GM20000 (cell line): ENCODE data around the gene TMEM178B.

Source experiments
- DNase-seq: peaks from one replicate; pipeline ENCODE4 v3.0.0; 2012; ENCODE audit warnings: low spot score
- CTCF ChIP-seq: IDR thresholded peaks from 2 replicates; pipeline ENCODE4 v1.5.1; 2012; ENCODE audit warnings: mild to moderate bottlenecking, control low read depth; ENCODE audit errors: extremely low read depth, missing control alignments

The TMEM178B gene

GRCh38 chr7:141128931-141129330 lies 55.1 kb downstream of the TMEM178B start:
- DNase-seq = no peak
- no peak for TF ChIP-seq CTCF

GRCh38 chr7:141132671-141133070 lies 58.8 kb downstream of the TMEM178B start:
- no peak for TF ChIP-seq CTCF
- no peak for DNase-seq

GRCh38 chr7:141133646-141134045 lies 59.8 kb downstream of the TMEM178B start:
- TF ChIP-seq CTCF = no peak
- no peak for DNase-seq

DNA sequence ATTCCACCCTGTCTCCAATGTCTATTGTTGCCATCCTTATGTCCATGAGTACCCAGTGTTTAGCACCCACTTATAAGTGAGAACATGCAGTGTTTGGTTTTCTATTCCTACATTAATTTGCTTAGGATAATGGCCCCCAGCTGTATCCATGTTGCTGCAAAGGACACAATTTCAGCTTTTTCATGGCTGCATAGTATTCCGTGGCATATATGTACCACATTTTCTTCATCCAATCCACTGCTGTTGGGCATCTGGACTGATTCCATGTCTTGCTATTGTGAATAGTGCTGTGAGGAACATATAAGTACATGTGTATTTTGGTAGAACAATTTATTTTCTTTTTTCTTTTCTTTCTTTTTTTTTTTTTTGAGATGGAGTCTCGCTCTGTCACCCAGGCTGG lies 68.2 kb downstream of the TMEM178B start:
- TF ChIP-seq CTCF = no peak

DNA sequence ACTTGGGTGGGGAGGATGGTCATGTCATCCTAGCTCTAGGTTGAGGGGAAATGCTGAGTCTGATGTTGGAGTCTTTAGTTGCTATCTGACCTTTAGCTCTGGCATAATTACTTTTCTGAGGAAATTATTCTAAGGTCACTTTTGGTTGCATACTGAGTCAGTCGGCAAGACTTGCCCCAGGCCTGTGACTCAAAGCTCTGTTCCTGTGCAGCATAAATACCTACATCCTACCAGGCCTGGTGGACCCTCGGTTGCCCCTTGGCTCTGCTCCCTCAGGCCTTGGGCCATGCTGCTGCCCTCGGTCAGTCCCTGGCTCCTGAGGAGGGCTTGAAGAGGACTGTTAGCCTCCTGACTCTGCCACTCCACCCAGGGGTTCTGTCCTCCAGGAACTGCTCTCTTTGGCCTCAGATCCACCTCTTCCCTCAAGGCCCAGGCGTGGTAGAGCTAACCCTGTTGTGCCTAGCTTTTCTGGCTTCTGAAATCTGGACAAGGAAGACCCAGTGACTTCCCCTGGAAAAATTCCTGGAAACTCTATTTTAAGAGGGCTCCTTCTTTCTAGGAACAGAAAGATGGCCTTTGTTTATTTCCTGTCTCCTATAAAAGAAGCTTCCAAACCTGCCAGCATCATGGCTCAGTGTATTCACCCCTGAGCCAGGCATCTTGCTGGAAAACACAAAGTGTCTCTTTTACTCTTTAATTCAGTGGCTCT lies 71.2 kb downstream of the TMEM178B start:
- no peak for DNase-seq
- TF ChIP-seq CTCF = no peak

More for the DNA sequence above, 68.2 kb downstream of the TMEM178B start:
- no peak for DNase-seq

GRCh38 chr7:141145630-141145982 lies 71.7 kb downstream of the TMEM178B start:
- DNase-seq = no peak
- TF ChIP-seq CTCF = no peak

DNA sequence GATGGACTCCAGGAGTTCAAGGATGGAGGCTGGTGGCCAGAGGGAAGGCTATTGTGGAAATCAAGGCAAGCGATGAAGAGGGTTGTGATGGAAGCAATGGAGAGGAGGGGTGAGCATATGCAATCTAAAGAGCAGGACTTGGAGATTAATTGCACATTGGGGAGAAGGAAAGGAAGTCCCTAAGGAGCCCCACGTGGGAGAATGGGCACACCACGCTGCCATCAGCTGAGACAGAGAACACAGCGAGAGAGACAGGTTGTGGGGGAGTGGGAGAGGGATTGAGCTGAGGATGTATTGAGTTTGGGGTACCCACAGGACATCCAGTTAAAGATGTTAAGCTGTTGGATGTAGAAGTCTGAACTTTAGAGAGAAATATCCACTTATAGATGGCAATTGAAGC lies 73.6 kb downstream of the TMEM178B start:
- no peak for DNase-seq
- TF ChIP-seq CTCF = no peak
